DOHH2 (cell line): ENCODE results near the gene MAP2K2.

Source experiments
- CTCF ChIP-seq: fragments of 200-600 bp; sonication (generic); IDR thresholded peaks from one replicate; pipeline ENCODE4 v1.5.1; 2014; ENCODE audit warnings: antibody characterized with exemption, mild to moderate bottlenecking, low read depth, low read length; ENCODE audit not compliant: poor library complexity, severe bottlenecking
- EZH2phosphoT487 ChIP-seq: fragments of 200-600 bp; sonication (generic); IDR thresholded peaks from 2 replicates; pipeline ENCODE4 v1.6.1; 2017; ENCODE audit warnings: borderline replicate concordance, mild to moderate bottlenecking, antibody characterized with exemption, low read length, moderate library complexity, mixed read lengths

DNA sequence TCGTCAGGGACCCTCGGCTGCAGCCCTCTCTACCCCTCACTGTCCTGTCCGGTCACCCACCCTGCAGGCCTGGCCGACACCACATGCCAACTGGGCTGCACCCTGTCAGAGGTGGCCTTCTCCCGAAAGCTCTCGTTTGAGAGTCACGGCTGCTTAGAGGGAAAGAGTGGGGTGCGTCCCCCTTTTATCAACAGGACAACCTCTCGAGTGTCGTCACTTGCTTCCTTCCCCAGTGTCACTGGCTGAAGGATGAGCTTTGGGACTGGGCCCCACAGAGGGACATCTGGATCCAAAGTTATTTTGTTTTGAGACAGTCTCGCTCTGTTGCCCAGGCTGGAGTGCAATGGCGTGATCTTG, 28.5 kb downstream of the MAP2K2 start:
- TF ChIP-seq CTCF (no peak), EZH2phosphoT487 (no peak)
